ENCODE results near the gene PICALM. TPM values are rescaled to one million over a fixed set of nuclear protein-coding genes. Genes with fewer than 3 reads are reported as not detected.

Gene PICALM
- total and polyA plus RNA-seq, 2 of the 4 experiments (the other 2 are of a cell fraction), result 235 to 453 TPM

- no TSS peak for BruUV-seq (replicated peaks)
- ChIA-PET POLR2A (ENCODE audit: unreplicated experiment) (no interaction called here), CTCF (no interaction called here)
- peaks cover 8 to 58% of the 10 kb centered on the region in 2 experiments for H3K79me1 ChIP-seq (ENCODE audit: low read depth in 1 of 2, low read length in 2 of 2)
- TF ChIP-seq RCOR1 (IDR thresholded peaks at IDR 0.05; ENCODE audit: insufficient replicate concordance, low read length), result no peak
- no peak overlapping the region for H3K9ac ChIP-seq (ENCODE audit: low read depth, low read length)
- 63% methylated on average over 2 of the region's 3 CpGs; no CpG with 5 or more reads in 1 of the 2 experiments for whole genome bisulfite sequencing, 2 experiments (ENCODE audit: extremely low coverage in 2 of 2, insufficient read length in 1 of 2)
- no peak overlapping the region for H2AFZ ChIP-seq (replicated peaks; ENCODE audit: low read length, poor library complexity)
- no peak overlapping the region for H4K8ac ChIP-seq (ENCODE audit: low read depth in 2 of 2, low read length in 2 of 2)
- H2BK120ac ChIP-seq (ENCODE audit: low read depth, low read length), result no peak overlapping the region
- H3K27ac ChIP-seq (ENCODE audit: insufficient read depth, low read length), result no peak overlapping the region
- no peak for ATAC-seq (ENCODE audit: low read depth)
- no peak overlapping the region for H2BK20ac ChIP-seq (ENCODE audit: low read depth, low read length)
- no peak overlapping the region for H3K56ac ChIP-seq (ENCODE audit: extremely low read depth, insufficient read depth, low read length)
- H3K14ac ChIP-seq (replicated peaks; ENCODE audit: low read depth, low read length), result no peak overlapping the region
- no peaks in the 10 kb centered on the region for H3K9me3 ChIP-seq (ENCODE audit: control insufficient read depth, insufficient read depth, low read length)
- H3K36me3 ChIP-seq (ENCODE audit: control insufficient read depth, insufficient read depth, low read length), result peaks cover 21% of the 10 kb centered on the region
- H3K4me2 ChIP-seq (ENCODE audit: low read depth, low read length), result no peak overlapping the region
- in situ Hi-C loops (cut with MboI; ENCODE audit: low sequenced_read_pairs) (no loop called here), intact Hi-C loops (cut with micrococcal nuclease) (no loop called here), dilution Hi-C loops (cut with HindIII; ENCODE audit: low sequenced_read_pairs, unreplicated experiment) (no loop called here)
- no peak overlapping the region for H2AK9ac ChIP-seq (replicated peaks; ENCODE audit: low read depth, low read length, poor library complexity)
- H4K20me1 ChIP-seq (ENCODE audit: insufficient read depth, low read length), result peaks cover 26% of the 10 kb centered on the region
- no peak overlapping the region for H4K5ac ChIP-seq (ENCODE audit: low read depth, low read length)
- no peak overlapping the region for H2AK5ac ChIP-seq (ENCODE audit: low read depth, low read length)
- H2BK15ac ChIP-seq (ENCODE audit: low read depth, low read length), result no peak overlapping the region
- H3K4me1 ChIP-seq (ENCODE audit: control insufficient read depth, insufficient read depth, low read length), result peaks cover 7% of the 10 kb centered on the region
- no peak overlapping the region for H2BK5ac ChIP-seq (ENCODE audit: low read depth, low read length, poor library complexity, severe bottlenecking)
- no peak overlapping the region for H4K91ac ChIP-seq (ENCODE audit: insufficient read depth, low read depth, low read length)
- no peak overlapping the region for H3K18ac ChIP-seq (ENCODE audit: low read depth, low read length)
- H3K4me3 ChIP-seq (ENCODE audit: insufficient read depth, low read depth, low read length), result no peak overlapping the region
- DNase-seq, result no peak
- no peak overlapping the region for H3K23ac ChIP-seq (ENCODE audit: low read depth, low read length)
- peaks cover 14% of the 10 kb centered on the region for H3K9me1 ChIP-seq (ENCODE audit: insufficient read depth, low read length)
- no peaks in the 10 kb centered on the region for H3K27me3 ChIP-seq (ENCODE audit: control insufficient read depth, insufficient read depth, low read length)
- H3K4ac ChIP-seq (ENCODE audit: low read depth, low read length), result no peak overlapping the region
These were observed 108.2 kb downstream of the PICALM start for GRCh38 chr11:85960678-85961077.

Data from IMR-90 (cell line).